NCI-H460 (cell line): Measurements from ENCODE around the gene TNP2. TPM values are rescaled to one million over a fixed set of nuclear protein-coding genes. Genes with fewer than 3 reads are reported as not detected.
"Not testable (repeated sequence)": the region's sequence is repeated elsewhere in the genome, so short reads cannot be mapped to it uniquely, and the experiment has no call there.

Experiments
- DNase-seq: peaks from one replicate; pipeline ENCODE4 v3.0.0-alpha.2; 2016; ENCODE audit warnings: low read depth; ENCODE audit errors: extremely low read depth
- total RNA-seq: library from RNA; depleted of rRNA; stranded (reverse); fragments of >200 nt; shearing (Covaris generic); gene quantifications from 2 replicates; pipeline ENCODE4 v1.2.3, GENCODE V29; 2014

Gene TNP2
- total RNA-seq, 1 experiment from 2014 or later, result not detected

- DNase-seq, result no peak
Measured at GRCh38 chr16:11301645-11302501, 32.7 kb upstream of the TNP2 start.

- no peak for DNase-seq
Measured at GRCh38 chr16:11300560-11300892, 31.4 kb upstream of the TNP2 start.

GRCh38 chr16:11299865-11300559, 30.9 kb upstream of the TNP2 start:
- no peak for DNase-seq

GRCh38 chr16:11298950-11299547, 29.9 kb upstream of the TNP2 start:
- not testable (repeated sequence) for DNase-seq

GRCh38 chr16:11298143-11298900, 29.2 kb upstream of the TNP2 start:
- DNase-seq, result no peak

GRCh38 chr16:11297492-11298142, 28.5 kb upstream of the TNP2 start:
- no peak for DNase-seq

- DNase-seq, result no peak
Measured at GRCh38 chr16:11296706-11297491, 27.8 kb upstream of the TNP2 start.

GRCh38 chr16:11296351-11296705, 27.2 kb upstream of the TNP2 start:
- DNase-seq, result no peak

GRCh38 chr16:11295672-11296071, 26.5 kb upstream of the TNP2 start:
- DNase-seq, result no peak

GRCh38 chr16:11292076-11292748, 23.1 kb upstream of the TNP2 start:
- no peak for DNase-seq

- DNase-seq, result no peak
Measured at GRCh38 chr16:11291091-11291703, 22.1 kb upstream of the TNP2 start.

- no peak for DNase-seq
Measured at GRCh38 chr16:11290102-11290893, 21.2 kb upstream of the TNP2 start.

GRCh38 chr16:11289696-11290095, 20.6 kb upstream of the TNP2 start:
- DNase-seq, result not testable (repeated sequence)

GRCh38 chr16:11289202-11289601, 20.1 kb upstream of the TNP2 start:
- DNase-seq, result no peak

- DNase-seq, result no peak
Measured at GRCh38 chr16:11285842-11286241, 16.7 kb upstream of the TNP2 start.

- no peak for DNase-seq
Measured at GRCh38 chr16:11283820-11284248, 14.7 kb upstream of the TNP2 start.

- DNase-seq, result no peak
Measured at GRCh38 chr16:11280616-11281522, 11.7 kb upstream of the TNP2 start, which contains the start of gene PRM1. Gene PRM1 (minus strand): TSS chr16:11281330. CDS start chr16:11281238, 92 bp downstream.
